HEK293 (cell line): ENCODE data around the gene HLA-E.
"Not testable (repeated sequence)": the region's sequence is repeated elsewhere in the genome, so short reads cannot be mapped to it uniquely, and the experiment has no call there.

Source experiments
- CTCF ChIA-PET: fragments of 350-600 bp; formaldehyde crosslinking; extraction: SDS; loops from one replicate; lab custom pipeline; 2021; ENCODE audit warnings: antibody characterized with exemption; lab: Yijun Ruan, JAX
- POLR2A ChIA-PET: fragments of 300-600 bp; formaldehyde crosslinking; extraction: SDS; loops from one replicate; lab custom pipeline; 2020; ENCODE audit warnings: antibody characterized with exemption, inconsistent platforms; lab: Yijun Ruan, JAX
- H3K27ac ChIP-seq: fragments of 200-500 bp; sonication (Bioruptor generic); 2 replicates; pipeline ENCODE4 v1.5.1; 2014; ENCODE audit warnings: low read depth, low read length, control low read depth, inconsistent platforms; ENCODE audit errors: extremely low read depth
- H3K36me3 ChIP-seq, 2 experiments: fragments of 200-500 bp in 1 of 2; sonication (Bioruptor generic) in 1 of 2; 1 replicate in 1 of 2; 2 replicates in 1 of 2; pipeline ENCODE4 v1.5.1; 2014 to 2017; ENCODE audit warnings: inconsistent platforms in 2 of 2, low read length in 2 of 2; ENCODE audit not compliant: control insufficient read depth in 2 of 2, insufficient read depth in 1 of 2
- H3K4me1 ChIP-seq: fragments of 200-500 bp; sonication (Bioruptor generic); 2 replicates; pipeline ENCODE4 v1.5.1; 2014; ENCODE audit warnings: mild to moderate bottlenecking, low read length, inconsistent platforms; ENCODE audit not compliant: control insufficient read depth, insufficient read depth
- H3K4me3 ChIP-seq: 2 replicates; pipeline ENCODE4 v1.5.1; 2011; ENCODE audit warnings: low read depth, mild to moderate bottlenecking, control low read depth, low read length, moderate library complexity
- H3K9me3 ChIP-seq: fragments of 200-500 bp; sonication (Bioruptor generic); 2 replicates; pipeline ENCODE4 v1.5.1; 2014; ENCODE audit warnings: low read depth, low read length, inconsistent platforms; ENCODE audit not compliant: control insufficient read depth, insufficient read depth
- GLIS2 ChIP-seq: fragments of 450-650 bp; formaldehyde crosslinking; IDR thresholded peaks from 2 replicates; pipeline ENCODE4 v1.5.1; 2016; ENCODE audit warnings: missing biosample characterization, missing genetic modification characterization
- KLF1 ChIP-seq: fragments of 450-650 bp; formaldehyde crosslinking; IDR thresholded peaks from 2 replicates; pipeline ENCODE4 v1.5.1; 2016; ENCODE audit warnings: missing biosample characterization, missing genetic modification characterization
- OVOL3 ChIP-seq: fragments of 450-650 bp; formaldehyde crosslinking; IDR thresholded peaks from 2 replicates; pipeline ENCODE4 v1.5.1; 2016; ENCODE audit warnings: missing biosample characterization, missing genetic modification characterization
- PBX3 ChIP-seq: sonication (generic); formaldehyde crosslinking; IDR thresholded peaks from 2 replicates; pipeline ENCODE4 v1.8.1; 2022; ENCODE audit warnings: mild to moderate bottlenecking, moderate library complexity, missing genetic modification reagents
- TRIM28 ChIP-seq: IDR thresholded peaks from 2 replicates; pipeline ENCODE4 v1.6.1; 2011; ENCODE audit warnings: low read length, control low read depth, borderline replicate concordance
- ZBTB1 ChIP-seq: fragments of 450-650 bp; formaldehyde crosslinking; IDR thresholded peaks from 2 replicates; pipeline ENCODE4 v1.5.1; 2016; ENCODE audit warnings: missing biosample characterization, missing genetic modification characterization
- ZBTB17 ChIP-seq: fragments of 450-650 bp; formaldehyde crosslinking; IDR thresholded peaks from 2 replicates; pipeline ENCODE4 v1.5.1; 2016; ENCODE audit warnings: missing biosample characterization, missing genetic modification characterization
- ZBTB48 ChIP-seq: fragments of 450-650 bp; formaldehyde crosslinking; IDR thresholded peaks from 2 replicates; pipeline ENCODE4 v1.5.1; 2016; ENCODE audit warnings: missing biosample characterization, missing genetic modification characterization
- ZBTB8A ChIP-seq: fragments of 450-650 bp; formaldehyde crosslinking; IDR thresholded peaks from 2 replicates; pipeline ENCODE4 v1.5.1; 2016; ENCODE audit warnings: missing biosample characterization, missing genetic modification characterization
- ZNF248 ChIP-seq: fragments of 450-650 bp; formaldehyde crosslinking; IDR thresholded peaks from 2 replicates; pipeline ENCODE4 v1.5.1; 2017; ENCODE audit warnings: missing biosample characterization, missing genetic modification characterization
- ZNF324 ChIP-seq: fragments of 450-650 bp; formaldehyde crosslinking; IDR thresholded peaks from 2 replicates; pipeline ENCODE4 v1.5.1; 2016; ENCODE audit warnings: missing biosample characterization, missing genetic modification characterization
- ZNF37A ChIP-seq: fragments of 450-650 bp; IDR thresholded peaks from 2 replicates; pipeline ENCODE4 v1.5.1; 2018; ENCODE audit warnings: missing biosample characterization, missing genetic modification characterization
- ZNF518A ChIP-seq: fragments of 450-650 bp; formaldehyde crosslinking; conservative IDR thresholded peaks from 2 replicates; pipeline ENCODE4 v1.5.1; 2016; ENCODE audit warnings: low read depth, missing biosample characterization, missing genetic modification characterization
- ZNF660 ChIP-seq: fragments of 450-650 bp; IDR thresholded peaks from 2 replicates; pipeline ENCODE4 v1.5.1; 2018; ENCODE audit warnings: missing biosample characterization, mild to moderate bottlenecking, missing genetic modification characterization
- ZNF785 ChIP-seq: fragments of 450-650 bp; formaldehyde crosslinking; IDR thresholded peaks from 2 replicates; pipeline ENCODE4 v1.5.1; 2016; ENCODE audit warnings: missing biosample characterization, missing genetic modification characterization
- TF ChIP-seq, protein P1 (sequence below): fragments of 450-650 bp; IDR thresholded peaks from 2 replicates; pipeline ENCODE4 v1.5.1; 2018; ENCODE audit warnings: missing biosample characterization, missing genetic modification characterization
- TF ChIP-seq, protein P2 (sequence below): fragments of 450-650 bp; formaldehyde crosslinking; IDR thresholded peaks from 2 replicates; pipeline ENCODE4 v1.5.0; 2017; ENCODE audit warnings: missing biosample characterization, missing genetic modification characterization, borderline replicate concordance
- TF ChIP-seq, protein P3 (sequence below): fragments of 450-650 bp; formaldehyde crosslinking; IDR thresholded peaks from 2 replicates; pipeline ENCODE4 v1.5.1; 2017; ENCODE audit warnings: missing biosample characterization, missing genetic modification characterization
- TF ChIP-seq, protein P4 (sequence below): IDR thresholded peaks from 2 replicates; pipeline ENCODE4 v1.6.1; 2011; ENCODE audit warnings: mild to moderate bottlenecking, low read depth, low read length, borderline replicate concordance

Gene HLA-E

DNA sequence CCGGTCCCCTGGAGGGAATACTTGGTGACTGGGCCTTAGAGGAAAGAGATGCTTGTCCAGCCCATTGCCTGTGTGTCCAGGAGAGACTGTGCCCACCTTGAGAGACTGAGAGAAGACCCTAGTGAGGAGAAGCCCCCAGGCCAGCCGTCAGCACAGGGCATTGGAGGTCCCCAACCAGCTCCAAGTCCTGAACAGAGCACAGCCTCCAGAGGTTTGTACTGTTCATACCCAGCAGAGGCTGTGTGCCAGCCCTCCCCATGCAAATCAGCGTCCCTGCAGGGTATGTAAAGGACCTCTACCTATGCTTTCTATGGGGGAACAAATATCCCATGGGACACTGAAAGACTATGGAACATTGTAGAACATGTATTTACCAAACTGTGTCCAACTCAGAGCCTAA lies 8.4 kb downstream of the HLA-E start:
- H3K4me1 ChIP-seq: no peaks in the 10 kb centered on the region
- POLR2A ChIA-PET: no interaction called here
- H3K36me3 ChIP-seq: peaks cover 4 to 15% of the 10 kb centered on the region in 2 experiments; a peak in 2 of 3 replicates
- H3K9me3 ChIP-seq: no peaks in the 10 kb centered on the region
- no peak overlapping the region for H3K4me3 ChIP-seq
- H3K27ac ChIP-seq: no peak overlapping the region
- TF ChIP-seq ZBTB8A: no peak
- TF ChIP-seq ZNF248: no peak
- no peak for TF ChIP-seq ZNF785 (tag by site-specific recombination)
- no peak for TF ChIP-seq KLF1 (tag by site-specific recombination)
- no peak for TF ChIP-seq ZNF324 (tag by site-specific recombination)
- TF ChIP-seq, protein P1, sequence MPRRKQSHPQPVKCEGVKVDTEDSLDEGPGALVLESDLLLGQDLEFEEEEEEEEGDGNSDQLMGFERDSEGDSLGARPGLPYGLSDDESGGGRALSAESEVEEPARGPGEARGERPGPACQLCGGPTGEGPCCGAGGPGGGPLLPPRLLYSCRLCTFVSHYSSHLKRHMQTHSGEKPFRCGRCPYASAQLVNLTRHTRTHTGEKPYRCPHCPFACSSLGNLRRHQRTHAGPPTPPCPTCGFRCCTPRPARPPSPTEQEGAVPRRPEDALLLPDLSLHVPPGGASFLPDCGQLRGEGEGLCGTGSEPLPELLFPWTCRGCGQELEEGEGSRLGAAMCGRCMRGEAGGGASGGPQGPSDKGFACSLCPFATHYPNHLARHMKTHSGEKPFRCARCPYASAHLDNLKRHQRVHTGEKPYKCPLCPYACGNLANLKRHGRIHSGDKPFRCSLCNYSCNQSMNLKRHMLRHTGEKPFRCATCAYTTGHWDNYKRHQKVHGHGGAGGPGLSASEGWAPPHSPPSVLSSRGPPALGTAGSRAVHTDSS (tag by site-specific recombination): no peak
- TF ChIP-seq TRIM28: no peak
- TF ChIP-seq ZBTB1 (tag by site-specific recombination): no peak
- no peak for TF ChIP-seq ZNF37A (tag by site-specific recombination)
- no peak for TF ChIP-seq OVOL3 (tag by site-specific recombination)
- TF ChIP-seq, protein P2, sequence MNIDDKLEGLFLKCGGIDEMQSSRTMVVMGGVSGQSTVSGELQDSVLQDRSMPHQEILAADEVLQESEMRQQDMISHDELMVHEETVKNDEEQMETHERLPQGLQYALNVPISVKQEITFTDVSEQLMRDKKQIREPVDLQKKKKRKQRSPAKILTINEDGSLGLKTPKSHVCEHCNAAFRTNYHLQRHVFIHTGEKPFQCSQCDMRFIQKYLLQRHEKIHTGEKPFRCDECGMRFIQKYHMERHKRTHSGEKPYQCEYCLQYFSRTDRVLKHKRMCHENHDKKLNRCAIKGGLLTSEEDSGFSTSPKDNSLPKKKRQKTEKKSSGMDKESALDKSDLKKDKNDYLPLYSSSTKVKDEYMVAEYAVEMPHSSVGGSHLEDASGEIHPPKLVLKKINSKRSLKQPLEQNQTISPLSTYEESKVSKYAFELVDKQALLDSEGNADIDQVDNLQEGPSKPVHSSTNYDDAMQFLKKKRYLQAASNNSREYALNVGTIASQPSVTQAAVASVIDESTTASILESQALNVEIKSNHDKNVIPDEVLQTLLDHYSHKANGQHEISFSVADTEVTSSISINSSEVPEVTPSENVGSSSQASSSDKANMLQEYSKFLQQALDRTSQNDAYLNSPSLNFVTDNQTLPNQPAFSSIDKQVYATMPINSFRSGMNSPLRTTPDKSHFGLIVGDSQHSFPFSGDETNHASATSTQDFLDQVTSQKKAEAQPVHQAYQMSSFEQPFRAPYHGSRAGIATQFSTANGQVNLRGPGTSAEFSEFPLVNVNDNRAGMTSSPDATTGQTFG (tag by site-specific recombination): no peak
- TF ChIP-seq, protein P3, sequence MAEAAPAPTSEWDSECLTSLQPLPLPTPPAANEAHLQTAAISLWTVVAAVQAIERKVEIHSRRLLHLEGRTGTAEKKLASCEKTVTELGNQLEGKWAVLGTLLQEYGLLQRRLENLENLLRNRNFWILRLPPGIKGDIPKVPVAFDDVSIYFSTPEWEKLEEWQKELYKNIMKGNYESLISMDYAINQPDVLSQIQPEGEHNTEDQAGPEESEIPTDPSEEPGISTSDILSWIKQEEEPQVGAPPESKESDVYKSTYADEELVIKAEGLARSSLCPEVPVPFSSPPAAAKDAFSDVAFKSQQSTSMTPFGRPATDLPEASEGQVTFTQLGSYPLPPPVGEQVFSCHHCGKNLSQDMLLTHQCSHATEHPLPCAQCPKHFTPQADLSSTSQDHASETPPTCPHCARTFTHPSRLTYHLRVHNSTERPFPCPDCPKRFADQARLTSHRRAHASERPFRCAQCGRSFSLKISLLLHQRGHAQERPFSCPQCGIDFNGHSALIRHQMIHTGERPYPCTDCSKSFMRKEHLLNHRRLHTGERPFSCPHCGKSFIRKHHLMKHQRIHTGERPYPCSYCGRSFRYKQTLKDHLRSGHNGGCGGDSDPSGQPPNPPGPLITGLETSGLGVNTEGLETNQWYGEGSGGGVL (tag by site-specific recombination): no peak
- TF ChIP-seq ZNF660 (tag by site-specific recombination): no peak
- TF ChIP-seq ZNF518A (tag by site-specific recombination): no peak
- no peak for TF ChIP-seq PBX3 (CRISPR knock-in tag)
- TF ChIP-seq ZBTB17 (tag by site-specific recombination): no peak
- TF ChIP-seq ZBTB48: no peak
- no peak for TF ChIP-seq GLIS2 (tag by site-specific recombination)
- TF ChIP-seq, protein P4, sequence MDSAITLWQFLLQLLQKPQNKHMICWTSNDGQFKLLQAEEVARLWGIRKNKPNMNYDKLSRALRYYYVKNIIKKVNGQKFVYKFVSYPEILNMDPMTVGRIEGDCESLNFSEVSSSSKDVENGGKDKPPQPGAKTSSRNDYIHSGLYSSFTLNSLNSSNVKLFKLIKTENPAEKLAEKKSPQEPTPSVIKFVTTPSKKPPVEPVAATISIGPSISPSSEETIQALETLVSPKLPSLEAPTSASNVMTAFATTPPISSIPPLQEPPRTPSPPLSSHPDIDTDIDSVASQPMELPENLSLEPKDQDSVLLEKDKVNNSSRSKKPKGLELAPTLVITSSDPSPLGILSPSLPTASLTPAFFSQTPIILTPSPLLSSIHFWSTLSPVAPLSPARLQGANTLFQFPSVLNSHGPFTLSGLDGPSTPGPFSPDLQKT: no peak
- CTCF ChIA-PET: no interaction called here

GRCh38 chr6:30498705-30499104 lies 9.4 kb downstream of the HLA-E start:
- not testable (repeated sequence) for H3K4me1 ChIP-seq, H3K27ac ChIP-seq, H3K36me3 ChIP-seq, H3K9me3 ChIP-seq, H3K4me3 ChIP-seq
- CTCF ChIA-PET: interaction anchor here (0.6 to 0.8 kb wide), 2 partner anchors 18 to 42 kb away, joined by 3 to 4 read pairs; no protein-coding TSS in a partner anchor
- POLR2A ChIA-PET: interaction anchor here (0.7 kb wide), 1 partner anchor 308 kb away, joined by 8 read pairs; no protein-coding TSS in a partner anchor
